Measurements from ENCODE around the gene MRS2. TPM values are rescaled to one million over a fixed set of nuclear protein-coding genes. Genes with fewer than 3 reads are reported as not detected.
A peak's percentile ranks its signal among the peaks of the same experiment; 100 is the strongest.
"Not testable (repeated sequence)": the region's sequence is repeated elsewhere in the genome, so short reads cannot be mapped to it uniquely, and the experiment has no call there.

Gene MRS2
- total RNA-seq, 2 donors from 2014 or later, result 17.9 to 20.2 TPM

GRCh38 chr6:24403501-24403824 lies 727 bp downstream of the MRS2 start:
- no peak for DNase-seq (ENCODE audit: low spot score)

GRCh38 chr6:24405262-24405661 lies 2.5 kb downstream of the MRS2 start:
- no peak for ATAC-seq (ENCODE audit: insufficient number of reproducible peaks, low FRiP score, low read depth)
- H3K36me3 ChIP-seq, result peaks cover 6% of the 10 kb centered on the region
- H3K4me1 ChIP-seq (ENCODE audit: control insufficient read depth in 1 of 2, low read depth in 2 of 2), result peaks cover 12 to 14% of the 10 kb centered on the region in 2 donors
- no peak overlapping the region for H3K27ac ChIP-seq
- no peak for DNase-seq (ENCODE audit: low spot score)
- H3K4me3 ChIP-seq, result no peak overlapping the region
- H3K27me3 ChIP-seq (replicated peaks; ENCODE audit: insufficient read depth), result no peaks in the 10 kb centered on the region
- no peak for TF ChIP-seq CTCF (IDR thresholded peaks at IDR 0.05)
- H3K9me3 ChIP-seq, result no peaks in the 10 kb centered on the region

More at GRCh38 chr6:24403501-24403824, 727 bp downstream of the MRS2 start:
- TF ChIP-seq CTCF (IDR thresholded peaks at IDR 0.05), result no peak
- Histone ChIP-seq H3K4me3 (peak overlapping the region; percentile 89), H3K27ac (peak overlapping the region; percentile 62), H3K4me1 (ENCODE audit: control insufficient read depth in 1 of 2, low read depth in 2 of 2) (peaks cover 12 to 14% of the 10 kb centered on the region in 2 donors), H3K36me3 (peaks cover 6% of the 10 kb centered on the region), H3K27me3 (replicated peaks; ENCODE audit: insufficient read depth) (no peaks in the 10 kb centered on the region), H3K9me3 (no peaks in the 10 kb centered on the region)
- peak; percentile 41 for ATAC-seq (ENCODE audit: insufficient number of reproducible peaks, low FRiP score, low read depth)

- no peaks in the 10 kb centered on the region for H3K27me3 ChIP-seq (replicated peaks; ENCODE audit: insufficient read depth)
- H3K27ac ChIP-seq, result no peak overlapping the region
- H3K36me3 ChIP-seq, result peaks cover 12% of the 10 kb centered on the region
- H3K9me3 ChIP-seq, result no peaks in the 10 kb centered on the region
- DNase-seq (ENCODE audit: low spot score) (no peak), ATAC-seq (ENCODE audit: insufficient number of reproducible peaks, low FRiP score, low read depth) (no peak)
- H3K4me3 ChIP-seq, result no peak overlapping the region
- peaks cover 5 to 7% of the 10 kb centered on the region in 2 donors for H3K4me1 ChIP-seq (ENCODE audit: control insufficient read depth in 1 of 2, low read depth in 2 of 2)
- TF ChIP-seq CTCF (IDR thresholded peaks at IDR 0.05), result no peak
Measured at GRCh38 chr6:24408719-24409410, 6.1 kb downstream of the MRS2 start.

- Histone ChIP-seq H3K4me1 (ENCODE audit: control insufficient read depth in 1 of 2, low read depth in 2 of 2) (no peaks in the 10 kb centered on the region), H3K27ac (no peak overlapping the region), H3K27me3 (replicated peaks; ENCODE audit: insufficient read depth) (no peaks in the 10 kb centered on the region), H3K36me3 (peaks cover 11% of the 10 kb centered on the region), H3K4me3 (no peak overlapping the region), H3K9me3 (no peaks in the 10 kb centered on the region)
- DNase-seq (ENCODE audit: low spot score) (no peak), ATAC-seq (ENCODE audit: insufficient number of reproducible peaks, low FRiP score, low read depth) (no peak)
- no peak for TF ChIP-seq CTCF (IDR thresholded peaks at IDR 0.05)
Measured at GRCh38 chr6:24410622-24411021, 7.9 kb downstream of the MRS2 start.

GRCh38 chr6:24412294-24412693 lies 9.6 kb downstream of the MRS2 start:
- DNase-seq (ENCODE audit: low spot score) (no peak), ATAC-seq (ENCODE audit: insufficient number of reproducible peaks, low FRiP score, low read depth) (no peak)
- H3K27ac ChIP-seq, result no peak overlapping the region
- H3K9me3 ChIP-seq, result no peaks in the 10 kb centered on the region
- no peaks in the 10 kb centered on the region for H3K4me1 ChIP-seq (ENCODE audit: control insufficient read depth in 1 of 2, low read depth in 2 of 2)
- no peaks in the 10 kb centered on the region for H3K27me3 ChIP-seq (replicated peaks; ENCODE audit: insufficient read depth)
- no peak overlapping the region for H3K4me3 ChIP-seq
- H3K36me3 ChIP-seq, result peaks cover 14% of the 10 kb centered on the region
- TF ChIP-seq CTCF (IDR thresholded peaks at IDR 0.05), result no peak

- H3K4me1 ChIP-seq (ENCODE audit: control insufficient read depth in 1 of 2, low read depth in 2 of 2); H3K9me3 ChIP-seq; H3K4me3 ChIP-seq; H3K27ac ChIP-seq; ATAC-seq (ENCODE audit: insufficient number of reproducible peaks, low FRiP score, low read depth); H3K27me3 ChIP-seq (replicated peaks; ENCODE audit: insufficient read depth); DNase-seq (ENCODE audit: low spot score): not testable (repeated sequence)
- H3K36me3 ChIP-seq, result peaks cover 32% of the 10 kb centered on the region
Measured at GRCh38 chr6:24414531-24414930, 11.8 kb downstream of the MRS2 start.
